ENCODE results near the gene TMEM201. TPM values are rescaled to one million over a fixed set of nuclear protein-coding genes. Genes with fewer than 3 reads are reported as not detected.
A peak's percentile ranks its signal among the peaks of the same experiment; 100 is the strongest.

Gene TMEM201
- 12.0 TPM for total RNA-seq

DNA sequence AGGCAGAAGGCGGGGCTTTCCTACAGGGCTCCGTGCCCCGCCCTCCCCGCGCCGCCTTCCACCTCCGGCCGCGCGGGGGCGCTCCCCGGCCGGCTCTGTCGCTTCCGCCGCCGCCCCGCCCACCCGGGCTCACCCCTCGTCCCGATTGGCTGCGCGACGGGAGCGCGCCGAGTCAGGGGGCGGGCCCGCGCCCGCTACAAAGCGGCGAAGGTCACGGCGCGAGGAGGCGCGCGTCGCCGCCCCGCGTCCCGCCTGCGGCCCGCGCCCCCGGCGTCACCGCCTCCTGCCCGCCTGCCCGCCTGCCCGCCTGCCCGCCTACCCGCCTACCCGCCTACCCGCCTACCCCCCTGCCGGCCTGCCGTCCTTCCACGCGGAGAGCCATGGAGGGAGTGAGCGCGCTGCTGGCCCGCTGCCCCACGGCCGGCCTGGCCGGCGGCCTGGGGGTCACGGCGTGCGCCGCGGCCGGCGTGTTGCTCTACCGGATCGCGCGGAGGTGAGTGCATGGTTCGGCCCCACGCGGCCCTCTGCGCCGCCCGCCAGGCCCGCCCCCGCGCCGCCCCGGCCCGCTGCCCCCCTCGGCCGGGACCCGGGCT is at the start of gene TMEM201:
Gene TMEM201, plus strand, starts transcription at position 361 of the 593 bp plus-strand sequence. Its CDS starts 20 bp downstream, at position 381.
- peak in 1 of 2 donors; percentile 88 for DNase-seq (ENCODE audit: extremely low spot score in 2 of 2)
- Histone ChIP-seq H3K4me3 (peak within 1 kb of the TSS; percentile 67 to 76), H3K27ac (peak within 1 kb of the TSS; percentile 52), H3K36me3 (no peaks in the 10 kb centered on the region), H3K4me1 (peaks cover 50% of the 10 kb centered on the region), H3K27me3 (no peaks in the 10 kb centered on the region), H3K9me3 (no peaks in the 10 kb centered on the region)
- intact Hi-C loops (cut with DNase I) = no loop called here
- TF ChIP-seq, protein P1, sequence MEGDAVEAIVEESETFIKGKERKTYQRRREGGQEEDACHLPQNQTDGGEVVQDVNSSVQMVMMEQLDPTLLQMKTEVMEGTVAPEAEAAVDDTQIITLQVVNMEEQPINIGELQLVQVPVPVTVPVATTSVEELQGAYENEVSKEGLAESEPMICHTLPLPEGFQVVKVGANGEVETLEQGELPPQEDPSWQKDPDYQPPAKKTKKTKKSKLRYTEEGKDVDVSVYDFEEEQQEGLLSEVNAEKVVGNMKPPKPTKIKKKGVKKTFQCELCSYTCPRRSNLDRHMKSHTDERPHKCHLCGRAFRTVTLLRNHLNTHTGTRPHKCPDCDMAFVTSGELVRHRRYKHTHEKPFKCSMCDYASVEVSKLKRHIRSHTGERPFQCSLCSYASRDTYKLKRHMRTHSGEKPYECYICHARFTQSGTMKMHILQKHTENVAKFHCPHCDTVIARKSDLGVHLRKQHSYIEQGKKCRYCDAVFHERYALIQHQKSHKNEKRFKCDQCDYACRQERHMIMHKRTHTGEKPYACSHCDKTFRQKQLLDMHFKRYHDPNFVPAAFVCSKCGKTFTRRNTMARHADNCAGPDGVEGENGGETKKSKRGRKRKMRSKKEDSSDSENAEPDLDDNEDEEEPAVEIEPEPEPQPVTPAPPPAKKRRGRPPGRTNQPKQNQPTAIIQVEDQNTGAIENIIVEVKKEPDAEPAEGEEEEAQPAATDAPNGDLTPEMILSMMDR (IDR thresholded peaks at IDR 0.05) = peak in 2 of 3 experiments; percentile 69 to 85
- peak in 1 of 2 donors; percentile 44 for TF ChIP-seq POLR2A (IDR thresholded peaks at IDR 0.05)
- TF ChIP-seq POLR2AphosphoS5 (IDR thresholded peaks at IDR 0.05; ENCODE audit: insufficient read depth in 1 of 2, low read depth in 1 of 2) = no peak

DNA sequence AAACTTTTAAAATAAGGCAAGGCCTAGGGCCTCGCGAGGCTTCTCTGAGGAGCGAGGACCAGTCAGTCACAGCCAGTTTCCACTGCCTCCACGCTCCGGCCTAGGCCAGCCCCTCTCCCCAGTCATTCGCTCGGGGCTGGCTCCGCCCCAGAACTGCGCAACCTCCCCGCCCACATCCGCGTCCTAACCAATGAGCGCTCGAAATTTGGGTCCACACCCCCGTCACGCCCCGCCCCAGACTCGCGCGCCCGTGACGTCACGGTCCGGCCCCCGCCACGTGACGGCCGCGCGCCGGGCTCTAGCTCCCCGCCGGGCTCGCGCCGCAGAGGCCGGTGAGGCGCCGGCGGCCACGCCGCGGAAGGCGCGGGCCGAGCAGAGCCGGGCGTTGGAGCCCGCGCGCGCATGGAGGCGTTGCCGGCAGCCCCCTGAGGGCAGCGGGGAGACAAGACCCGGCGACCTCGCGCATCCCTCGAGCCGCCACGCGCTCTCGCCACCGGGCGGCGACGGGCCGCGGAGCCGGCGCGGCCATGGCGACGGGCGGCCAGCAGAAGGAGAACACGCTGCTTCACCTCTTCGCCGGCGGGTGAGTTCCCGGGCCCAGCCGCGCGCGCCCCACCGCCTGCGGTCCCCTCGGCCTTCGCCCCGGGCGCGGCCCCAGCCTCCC is 49.4 kb upstream of the TMEM201 start, which contains the start of gene SLC25A33:
Gene SLC25A33, plus strand, starts transcription at position 301 of the 664 bp plus-strand sequence. Its CDS starts 227 bp downstream, at position 528.
- DNase-seq (ENCODE audit: extremely low spot score in 2 of 2) = peak; percentile 95 to 98
- peak within 1 kb of the TSS; percentile 87 for H3K27ac ChIP-seq
- H3K36me3 ChIP-seq = no peaks in the 10 kb centered on the region
- TF ChIP-seq, protein P1 (IDR thresholded peaks at IDR 0.05) = no peak
- TF ChIP-seq POLR2AphosphoS5 (IDR thresholded peaks at IDR 0.05; ENCODE audit: insufficient read depth in 1 of 2, low read depth in 1 of 2) (peak; percentile 43 to 61), POLR2A (IDR thresholded peaks at IDR 0.05) (peak; percentile 68 to 92)
- H3K4me3 ChIP-seq = peak within 1 kb of the TSS; percentile 57 to 71
- H3K4me1 ChIP-seq = peaks cover 18% of the 10 kb centered on the region
- no peaks in the 10 kb centered on the region for H3K27me3 ChIP-seq
- no peaks in the 10 kb centered on the region for H3K9me3 ChIP-seq
- intact Hi-C loops (cut with DNase I) = no loop called here

DNA sequence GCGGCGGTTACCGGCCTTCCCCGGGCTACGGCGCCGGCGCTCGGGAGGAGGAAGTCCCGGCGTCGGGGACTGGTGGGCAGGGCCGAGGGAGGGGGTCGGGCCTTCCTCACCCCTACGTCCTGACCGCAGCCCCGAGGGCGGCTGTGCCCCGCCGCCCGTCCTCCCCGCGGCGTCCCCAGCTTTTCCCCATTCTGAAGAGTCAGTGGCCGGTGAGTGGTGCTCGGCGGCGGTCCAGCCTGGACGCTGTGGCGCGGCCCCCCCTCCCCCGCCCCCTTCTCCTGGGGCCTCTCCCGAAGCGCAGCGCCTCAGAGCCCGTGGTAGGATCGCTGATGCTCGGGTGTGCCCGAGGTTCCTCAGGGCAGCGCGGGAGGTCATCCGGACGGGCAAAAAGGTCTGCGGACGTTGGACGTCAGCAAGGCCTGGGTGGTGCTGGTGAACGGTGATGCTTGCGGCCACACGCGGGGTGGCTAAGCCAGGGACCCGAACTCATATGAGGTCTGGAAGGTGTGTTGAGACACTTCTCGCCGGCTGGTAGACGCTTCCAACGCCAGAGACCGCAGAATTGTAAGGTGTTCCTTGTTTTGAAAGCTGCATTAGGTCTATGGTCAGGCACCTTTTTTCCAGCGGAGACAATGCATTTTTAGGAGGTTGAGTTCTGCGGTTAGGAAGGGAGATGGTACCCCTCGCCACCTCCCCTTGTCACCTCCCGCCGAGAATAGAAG is 48.7 kb upstream of the TMEM201 start:
- Histone ChIP-seq H3K27ac (peak overlapping the region; percentile 87), H3K4me1 (peaks cover 18% of the 10 kb centered on the region), H3K9me3 (no peaks in the 10 kb centered on the region), H3K36me3 (no peaks in the 10 kb centered on the region), H3K4me3 (peak overlapping the region; percentile 57 to 71), H3K27me3 (no peaks in the 10 kb centered on the region)
- no peak for DNase-seq (ENCODE audit: extremely low spot score in 2 of 2)
- intact Hi-C loops (cut with DNase I) = no loop called here
- TF ChIP-seq, protein P1 (IDR thresholded peaks at IDR 0.05) = no peak
- TF ChIP-seq POLR2AphosphoS5 (IDR thresholded peaks at IDR 0.05; ENCODE audit: insufficient read depth in 1 of 2, low read depth in 1 of 2) = peak in 1 of 2 donors; percentile 57

GRCh38 chr1:9542430-9542829 is 46.3 kb upstream of the TMEM201 start:
- no peak overlapping the region for H3K4me3 ChIP-seq
- intact Hi-C loops (cut with DNase I) = no loop called here
- no peaks in the 10 kb centered on the region for H3K36me3 ChIP-seq
- no peak for DNase-seq (ENCODE audit: extremely low spot score in 2 of 2)
- TF ChIP-seq POLR2AphosphoS5 (IDR thresholded peaks at IDR 0.05; ENCODE audit: insufficient read depth in 1 of 2, low read depth in 1 of 2) (no peak), POLR2A (IDR thresholded peaks at IDR 0.05) (no peak)
- TF ChIP-seq, protein P1 (IDR thresholded peaks at IDR 0.05) = no peak
- H3K9me3 ChIP-seq = no peaks in the 10 kb centered on the region
- no peak overlapping the region for H3K27ac ChIP-seq
- peaks cover 18% of the 10 kb centered on the region for H3K4me1 ChIP-seq
- no peaks in the 10 kb centered on the region for H3K27me3 ChIP-seq
